HEK293 (cell line): ENCODE data around the gene GPC2.

Experiments
- FEZF1 ChIP-seq: fragments of 450-650 bp; formaldehyde crosslinking; IDR thresholded peaks from 2 replicates; pipeline ENCODE4 v1.5.1; 2016; ENCODE audit warnings: missing biosample characterization, missing genetic modification characterization
- HOXD13 ChIP-seq: sonication (generic); formaldehyde crosslinking; IDR thresholded peaks from 2 replicates; pipeline ENCODE4 v1.8.0; 2022; ENCODE audit warnings: missing genetic modification reagents, borderline replicate concordance
- IKZF3 ChIP-seq: fragments of 450-650 bp; IDR thresholded peaks from 2 replicates; pipeline ENCODE4 v1.5.0; 2018; ENCODE audit warnings: missing biosample characterization, mild to moderate bottlenecking, missing genetic modification characterization, moderate library complexity
- KLF16 ChIP-seq: fragments of 450-650 bp; formaldehyde crosslinking; IDR thresholded peaks from 2 replicates; pipeline ENCODE4 v1.5.1; 2017; ENCODE audit warnings: missing biosample characterization, missing genetic modification characterization
- KLF9 ChIP-seq: fragments of 450-650 bp; formaldehyde crosslinking; IDR thresholded peaks from 2 replicates; pipeline ENCODE4 v1.5.1; 2016; ENCODE audit warnings: missing biosample characterization, missing genetic modification characterization, low read depth
- MYNN ChIP-seq: fragments of 450-650 bp; formaldehyde crosslinking; IDR thresholded peaks from 2 replicates; pipeline ENCODE4 v1.5.1; 2016; ENCODE audit warnings: missing biosample characterization, missing genetic modification characterization, borderline replicate concordance
- SCRT1 ChIP-seq: fragments of 450-650 bp; formaldehyde crosslinking; IDR thresholded peaks from 2 replicates; pipeline ENCODE4 v1.5.1; 2016; ENCODE audit warnings: missing biosample characterization, missing genetic modification characterization, borderline replicate concordance
- SP2 ChIP-seq: fragments of 450-650 bp; formaldehyde crosslinking; IDR thresholded peaks from 2 replicates; pipeline ENCODE4 v1.5.1; 2016; ENCODE audit warnings: missing biosample characterization, missing genetic modification characterization
- SP3 ChIP-seq: fragments of 450-650 bp; formaldehyde crosslinking; IDR thresholded peaks from 2 replicates; pipeline ENCODE4 v1.5.1; 2016; ENCODE audit warnings: missing biosample characterization, missing genetic modification characterization
- ZBTB26 ChIP-seq: fragments of 450-650 bp; formaldehyde crosslinking; optimal IDR thresholded peaks from 2 replicates; pipeline ENCODE3; 2016; ENCODE audit warnings: missing biosample characterization, mild to moderate bottlenecking, missing genetic modification characterization
- ZNF146 ChIP-seq: fragments of 450-650 bp; formaldehyde crosslinking; IDR thresholded peaks from 2 replicates; pipeline ENCODE4 v1.5.1; 2016; ENCODE audit warnings: missing biosample characterization, missing genetic modification characterization
- ZNF155 ChIP-seq: fragments of 450-650 bp; formaldehyde crosslinking; IDR thresholded peaks from 2 replicates; pipeline ENCODE4 v1.5.1; 2016; ENCODE audit warnings: missing biosample characterization, missing genetic modification characterization
- ZNF18 ChIP-seq: fragments of 450-650 bp; formaldehyde crosslinking; IDR thresholded peaks from 2 replicates; pipeline ENCODE4 v1.5.1; 2016; ENCODE audit warnings: missing biosample characterization, missing genetic modification characterization
- ZNF214 ChIP-seq: fragments of 450-650 bp; formaldehyde crosslinking; IDR thresholded peaks from 2 replicates; pipeline ENCODE4 v1.5.1; 2017; ENCODE audit warnings: missing biosample characterization, mild to moderate bottlenecking, missing genetic modification characterization, borderline replicate concordance
- ZNF23 ChIP-seq: fragments of 450-650 bp; formaldehyde crosslinking; IDR thresholded peaks from 2 replicates; pipeline ENCODE4 v1.5.1; 2016; ENCODE audit warnings: missing biosample characterization, missing genetic modification characterization, borderline replicate concordance
- ZNF324 ChIP-seq: fragments of 450-650 bp; formaldehyde crosslinking; IDR thresholded peaks from 2 replicates; pipeline ENCODE4 v1.5.1; 2016; ENCODE audit warnings: missing biosample characterization, missing genetic modification characterization
- ZNF335 ChIP-seq: fragments of 450-650 bp; formaldehyde crosslinking; conservative IDR thresholded peaks from 2 replicates; pipeline ENCODE4 v1.5.1; 2016; ENCODE audit warnings: missing biosample characterization, missing genetic modification characterization
- ZNF350 ChIP-seq: fragments of 450-650 bp; formaldehyde crosslinking; IDR thresholded peaks from 2 replicates; pipeline ENCODE4 v1.5.0; 2017; ENCODE audit warnings: missing biosample characterization, mild to moderate bottlenecking, missing genetic modification characterization
- ZNF366 ChIP-seq: fragments of 450-650 bp; formaldehyde crosslinking; conservative IDR thresholded peaks from 2 replicates; pipeline ENCODE4 v1.5.1; 2016; ENCODE audit warnings: missing biosample characterization, missing genetic modification characterization
- ZNF37A ChIP-seq: fragments of 450-650 bp; IDR thresholded peaks from 2 replicates; pipeline ENCODE4 v1.5.1; 2018; ENCODE audit warnings: missing biosample characterization, missing genetic modification characterization
- ZNF391 ChIP-seq: fragments of 450-650 bp; formaldehyde crosslinking; IDR thresholded peaks from 2 replicates; pipeline ENCODE4 v1.5.1; 2016; ENCODE audit warnings: low read depth, missing biosample characterization, missing genetic modification characterization, borderline replicate concordance
- ZNF416 ChIP-seq: fragments of 450-650 bp; formaldehyde crosslinking; IDR thresholded peaks from 2 replicates; pipeline ENCODE4 v1.5.1; 2016; ENCODE audit warnings: missing biosample characterization, missing genetic modification characterization
- ZNF488 ChIP-seq: fragments of 450-650 bp; formaldehyde crosslinking; IDR thresholded peaks from 2 replicates; pipeline ENCODE4 v1.5.1; 2016; ENCODE audit warnings: missing biosample characterization, missing genetic modification characterization
- ZNF549 ChIP-seq: fragments of 450-650 bp; IDR thresholded peaks from 2 replicates; pipeline ENCODE4 v1.5.1; 2018; ENCODE audit warnings: missing biosample characterization, missing genetic modification characterization, mild to moderate bottlenecking, inconsistent platforms, moderate library complexity
- ZNF561 ChIP-seq: fragments of 450-650 bp; IDR thresholded peaks from 2 replicates; pipeline ENCODE4 v1.5.1; 2018; ENCODE audit warnings: missing biosample characterization, missing genetic modification characterization, borderline replicate concordance
- ZNF629 ChIP-seq: fragments of 450-650 bp; formaldehyde crosslinking; IDR thresholded peaks from 2 replicates; pipeline ENCODE4 v1.5.1; 2017; ENCODE audit warnings: missing biosample characterization, missing genetic modification characterization
- ZNF654 ChIP-seq: fragments of 450-650 bp; formaldehyde crosslinking; IDR thresholded peaks from 2 replicates; pipeline ENCODE4 v1.5.1; 2016; ENCODE audit warnings: low read depth, missing biosample characterization, missing genetic modification characterization
- ZNF747 ChIP-seq: fragments of 450-650 bp; formaldehyde crosslinking; IDR thresholded peaks from 2 replicates; pipeline ENCODE4 v1.5.1; 2016; ENCODE audit warnings: missing biosample characterization, missing genetic modification characterization
- ZNF776 ChIP-seq: fragments of 450-650 bp; formaldehyde crosslinking; IDR thresholded peaks from 2 replicates; pipeline ENCODE4 v1.5.0; 2017; ENCODE audit warnings: missing biosample characterization, missing genetic modification characterization, borderline replicate concordance
- ZSCAN23 ChIP-seq: fragments of 450-650 bp; formaldehyde crosslinking; IDR thresholded peaks from 2 replicates; pipeline ENCODE4 v1.5.1; 2016; ENCODE audit warnings: missing biosample characterization, missing genetic modification characterization
- ZSCAN30 ChIP-seq: fragments of 450-650 bp; IDR thresholded peaks from 2 replicates; pipeline ENCODE4 v1.5.1; 2018; ENCODE audit warnings: missing biosample characterization, mild to moderate bottlenecking, missing genetic modification characterization, moderate library complexity
- TF ChIP-seq, protein P1 (sequence below): fragments of 450-650 bp; formaldehyde crosslinking; IDR thresholded peaks from 2 replicates; pipeline ENCODE4 v1.5.1; 2016; ENCODE audit warnings: missing biosample characterization, missing genetic modification characterization
- TF ChIP-seq, protein P2 (sequence below): fragments of 450-650 bp; formaldehyde crosslinking; IDR thresholded peaks from 2 replicates; pipeline ENCODE4 v1.5.1; 2016; ENCODE audit warnings: missing biosample characterization, missing genetic modification characterization

Gene GPC2

GRCh38 chr7:100154651-100155491 is 22.3 kb downstream of the GPC2 start (continued):
- TF ChIP-seq HOXD13 (CRISPR knock-in tag) (no peak), ZNF155 (no peak), SCRT1 (no peak), ZNF335 (tag by site-specific recombination) (no peak), ZNF391 (tag by site-specific recombination) (no peak), ZNF214 (tag by site-specific recombination) (no peak), SP3 (tag by site-specific recombination) (no peak), ZNF629 (tag by site-specific recombination) (no peak), SP2 (tag by site-specific recombination) (peak; percentile 29), FEZF1 (tag by site-specific recombination) (no peak), ZNF488 (no peak), ZNF366 (no peak), ZNF416 (tag by site-specific recombination) (no peak), ZNF350 (tag by site-specific recombination) (no peak), ZNF654 (tag by site-specific recombination) (no peak), KLF9 (tag by site-specific recombination) (peak; percentile 51; the same call in 1 of the 2 replicates), ZNF23 (no peak), MYNN (no peak), ZSCAN23 (no peak), IKZF3 (tag by site-specific recombination) (no peak), ZNF561 (tag by site-specific recombination) (no peak), ZNF776 (tag by site-specific recombination) (no peak), ZNF37A (no peak), ZNF18 (no peak), ZSCAN30 (tag by site-specific recombination) (no peak), ZNF747 (no peak), ZNF549 (tag by site-specific recombination) (no peak), ZNF324 (tag by site-specific recombination) (no peak), KLF16 (tag by site-specific recombination) (no peak), ZBTB26 (no peak), ZNF146 (tag by site-specific recombination) (no peak)
- TF ChIP-seq, protein P1, sequence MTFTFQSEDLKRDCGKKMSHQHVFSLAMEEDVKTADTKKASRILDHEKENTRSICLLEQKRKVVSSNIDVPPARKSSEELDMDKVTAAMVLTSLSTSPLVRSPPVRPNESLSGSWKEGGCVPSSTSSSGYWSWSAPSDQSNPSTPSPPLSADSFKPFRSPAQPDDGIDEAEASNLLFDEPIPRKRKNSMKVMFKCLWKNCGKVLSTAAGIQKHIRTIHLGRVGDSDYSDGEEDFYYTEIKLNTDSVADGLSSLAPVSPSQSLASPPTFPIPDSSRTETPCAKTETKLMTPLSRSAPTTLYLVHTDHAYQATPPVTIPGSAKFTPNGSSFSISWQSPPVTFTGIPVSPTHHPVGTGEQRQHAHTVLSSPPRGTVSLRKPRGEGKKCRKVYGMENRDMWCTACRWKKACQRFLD = no peak
- TF ChIP-seq, protein P2, sequence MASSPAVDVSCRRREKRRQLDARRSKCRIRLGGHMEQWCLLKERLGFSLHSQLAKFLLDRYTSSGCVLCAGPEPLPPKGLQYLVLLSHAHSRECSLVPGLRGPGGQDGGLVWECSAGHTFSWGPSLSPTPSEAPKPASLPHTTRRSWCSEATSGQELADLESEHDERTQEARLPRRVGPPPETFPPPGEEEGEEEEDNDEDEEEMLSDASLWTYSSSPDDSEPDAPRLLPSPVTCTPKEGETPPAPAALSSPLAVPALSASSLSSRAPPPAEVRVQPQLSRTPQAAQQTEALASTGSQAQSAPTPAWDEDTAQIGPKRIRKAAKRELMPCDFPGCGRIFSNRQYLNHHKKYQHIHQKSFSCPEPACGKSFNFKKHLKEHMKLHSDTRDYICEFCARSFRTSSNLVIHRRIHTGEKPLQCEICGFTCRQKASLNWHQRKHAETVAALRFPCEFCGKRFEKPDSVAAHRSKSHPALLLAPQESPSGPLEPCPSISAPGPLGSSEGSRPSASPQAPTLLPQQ (tag by site-specific recombination) = no peak
